Measurements from ENCODE around the gene OAS2. TPM values are rescaled to one million over a fixed set of nuclear protein-coding genes. Genes with fewer than 3 reads are reported as not detected.
A peak's percentile ranks its signal among the peaks of the same experiment; 100 is the strongest.

The OAS2 gene
- total RNA-seq, 2 experiments from 2014 or later, result 140 to 148 TPM

- CTCF ChIA-PET, result interaction anchor here (0.5 to 1.2 kb wide), 2 partner anchors 20 to 234 kb away, joined by 3 to 4 read pairs; no protein-coding TSS in a partner anchor
- intact Hi-C loops (cut with micrococcal nuclease), result loop anchor here (10.0 kb wide), 1 partner anchor 1208 kb away; the partner anchor contains the start of gene ALDH2
- no peaks in the 10 kb centered on the region for H3K4me1 Mint-ChIP-seq (ENCODE audit: low read depth)
- POLR2A ChIA-PET, result no interaction called here
- no peak for DNase-seq
- H3K27me3 Mint-ChIP-seq, result no peaks in the 10 kb centered on the region
- no peak overlapping the region for H3K27ac Mint-ChIP-seq
- H3K36me3 Mint-ChIP-seq, result peaks cover 1% of the 10 kb centered on the region
- H3K4me3 Mint-ChIP-seq, result no peak overlapping the region
- H3K9me3 Mint-ChIP-seq, result no peaks in the 10 kb centered on the region
Observed at GRCh38 chr12:112973011-112973735, 5.1 kb upstream of the OAS2 start.

- POLR2A ChIA-PET, result no interaction called here
- intact Hi-C loops (cut with micrococcal nuclease), result loop anchor here (10.0 kb wide), 1 partner anchor 1209 kb away; the partner anchor contains the start of gene ALDH2
- H3K36me3 Mint-ChIP-seq, result peaks cover 7% of the 10 kb centered on the region
Observed at GRCh38 chr12:112973818-112974231, 4.5 kb upstream of the OAS2 start.

DNA sequence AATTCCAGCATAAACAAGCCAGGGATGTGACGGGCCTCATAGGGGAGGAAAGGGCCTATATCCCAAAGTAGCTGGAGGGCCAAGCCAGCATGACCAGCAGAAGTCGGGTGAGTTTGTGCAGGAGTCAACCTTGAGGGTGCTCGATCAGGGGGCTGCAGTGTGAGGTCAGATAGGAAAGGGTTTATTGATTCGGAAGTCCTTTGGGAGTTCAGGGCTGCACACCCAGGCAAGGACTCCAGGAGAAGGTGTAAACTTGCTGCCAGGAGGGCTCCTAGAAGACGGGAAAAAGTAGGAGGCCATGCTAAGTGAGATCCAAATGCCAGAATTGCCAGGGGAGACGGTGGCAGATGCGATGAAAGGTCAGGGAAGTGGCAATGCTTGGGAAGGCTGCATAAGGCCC, 3.4 kb upstream of the OAS2 start:
- no peak for DNase-seq
- no peak overlapping the region for H3K27ac Mint-ChIP-seq
- H3K4me3 Mint-ChIP-seq, result no peak overlapping the region
- peaks cover 16% of the 10 kb centered on the region for H3K36me3 Mint-ChIP-seq
- H3K27me3 Mint-ChIP-seq, result no peaks in the 10 kb centered on the region
- CTCF ChIA-PET, result interaction anchor here (1.2 to 1.9 kb wide), 2 partner anchors 18 to 29 kb away, joined by 3 to 13 read pairs; no protein-coding TSS in a partner anchor
- intact Hi-C loops (cut with micrococcal nuclease), result loop anchor here (5.0 to 10.0 kb wide), 2 partner anchors 247 to 1210 kb away; partner anchors contain the start of genes ALDH2 and TPCN1
- no peaks in the 10 kb centered on the region for H3K4me1 Mint-ChIP-seq (ENCODE audit: low read depth)
- POLR2A ChIA-PET, result no interaction called here
- no peaks in the 10 kb centered on the region for H3K9me3 Mint-ChIP-seq

More at GRCh38 chr12:112973818-112974231, 4.5 kb upstream of the OAS2 start:
- H3K27ac Mint-ChIP-seq, result no peak overlapping the region
- no peaks in the 10 kb centered on the region for H3K9me3 Mint-ChIP-seq
- H3K27me3 Mint-ChIP-seq, result no peaks in the 10 kb centered on the region
- H3K4me3 Mint-ChIP-seq, result no peak overlapping the region
- DNase-seq, result no peak
- H3K4me1 Mint-ChIP-seq (ENCODE audit: low read depth), result no peaks in the 10 kb centered on the region
- CTCF ChIA-PET, result no interaction called here

DNA sequence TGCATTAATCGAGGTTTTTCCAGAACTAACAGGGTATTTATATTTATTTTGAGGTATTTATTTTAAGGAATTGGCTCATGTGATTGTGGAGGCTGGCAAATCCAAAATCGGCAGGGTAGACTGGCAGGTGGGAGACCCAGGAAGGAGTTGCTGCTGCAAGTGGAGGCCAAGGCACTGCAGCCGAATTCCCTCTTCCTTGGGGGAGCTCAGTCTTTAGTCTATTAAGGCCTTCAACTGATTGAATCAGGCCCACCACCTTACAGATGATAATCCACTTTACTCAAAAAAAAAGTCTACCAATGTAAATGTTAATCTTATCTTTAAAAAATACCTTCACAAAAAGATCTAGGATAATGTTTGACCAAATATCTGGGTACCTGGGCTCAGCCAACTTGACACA, 1.2 kb upstream of the OAS2 start:
- Mint-ChIP-seq H3K36me3 (peaks cover 35% of the 10 kb centered on the region), H3K27me3 (no peaks in the 10 kb centered on the region), H3K9me3 (peaks cover 9% of the 10 kb centered on the region), H3K27ac (peak overlapping the region; percentile 100), H3K4me3 (no peak overlapping the region), H3K4me1 (ENCODE audit: low read depth) (peaks cover 16% of the 10 kb centered on the region)
- ChIA-PET CTCF (interaction anchor here (1.7 to 6.0 kb wide), 3 partner anchors 14 to 77 kb away, joined by 8 to 162 read pairs (median 10); partner anchors contain the start of gene OAS1), POLR2A (interaction anchor here (2.1 to 3.6 kb wide), 2 partner anchors 12 to 16 kb away, joined by 8 to 43 read pairs; no protein-coding TSS in a partner anchor)
- no peak for DNase-seq
- intact Hi-C loops (cut with micrococcal nuclease), result loop anchor here (5.0 to 10.0 kb wide), 2 partner anchors 245 to 1212 kb away; partner anchors contain the start of genes ALDH2 and TPCN1

DNA sequence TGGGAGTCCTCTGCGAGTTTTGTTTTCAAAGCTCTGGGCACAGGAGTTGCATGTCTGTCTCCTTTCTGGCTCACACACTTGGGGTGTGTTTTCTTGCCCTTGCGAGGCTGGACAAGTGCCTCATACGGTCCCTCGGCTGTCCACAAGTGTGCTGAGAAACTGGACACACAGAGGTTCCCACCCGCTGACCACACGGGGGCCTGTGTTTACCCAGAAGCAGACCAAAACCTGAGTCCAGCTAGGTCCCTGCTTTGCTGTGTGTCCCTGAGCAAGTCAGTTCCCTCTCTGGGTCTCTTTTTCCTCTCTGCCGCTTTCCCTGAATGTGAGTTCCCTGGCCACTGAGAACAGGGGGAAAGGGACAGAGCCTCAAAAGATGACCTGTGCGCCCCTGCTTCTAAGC, 678 bp upstream of the OAS2 start:
- peak; percentile 18 for DNase-seq
- ChIA-PET CTCF (interaction anchor here (0.9 to 6.0 kb wide), 8 partner anchors 13 to 197 kb away, joined by 3 to 162 read pairs (median 4); partner anchors contain the start of gene OAS1), POLR2A (interaction anchor here (0.7 to 4.2 kb wide), 12 partner anchors 8 to 358 kb away, joined by 3 to 43 read pairs (median 5); partner anchors contain the start of genes DDX54, OAS1, OAS3 and RITA1)
- Mint-ChIP-seq H3K9me3 (peaks cover 14% of the 10 kb centered on the region), H3K4me3 (peak overlapping the region; percentile 81), H3K4me1 (ENCODE audit: low read depth) (peaks cover 21% of the 10 kb centered on the region), H3K27me3 (no peaks in the 10 kb centered on the region), H3K27ac (peak overlapping the region; percentile 100), H3K36me3 (peaks cover 40% of the 10 kb centered on the region)
- intact Hi-C loops (cut with micrococcal nuclease), result loop anchor here (1.0 to 10.0 kb wide), 6 partner anchors 11 to 1213 kb away; partner anchors contain the start of genes ALDH2, OAS1, OAS3 and PLBD2

- POLR2A ChIA-PET, result interaction anchor here (1.2 to 4.2 kb wide), 7 partner anchors 10 to 206 kb away, joined by 3 to 43 read pairs (median 8); partner anchors contain the start of genes DDX54, OAS1 and RITA1
- CTCF ChIA-PET, result interaction anchor here (1.3 to 6.0 kb wide), 3 partner anchors 12 to 195 kb away, joined by 3 to 162 read pairs (median 8); no protein-coding TSS in a partner anchor
- Mint-ChIP-seq H3K27ac (peak overlapping the region; percentile 100), H3K9me3 (peaks cover 20% of the 10 kb centered on the region), H3K36me3 (peaks cover 50% of the 10 kb centered on the region), H3K4me3 (peak overlapping the region; percentile 81), H3K27me3 (no peaks in the 10 kb centered on the region), H3K4me1 (ENCODE audit: low read depth) (peaks cover 29% of the 10 kb centered on the region)
- intact Hi-C loops (cut with micrococcal nuclease), result loop anchor here (2.0 to 10.0 kb wide), 3 partner anchors 243 to 1214 kb away; partner anchors contain the start of genes ALDH2, PLBD2 and TPCN1
- DNase-seq, result peak; percentile 72
Observed at GRCh38 chr12:112979041-112979680, 842 bp downstream of the OAS2 start.

DNA sequence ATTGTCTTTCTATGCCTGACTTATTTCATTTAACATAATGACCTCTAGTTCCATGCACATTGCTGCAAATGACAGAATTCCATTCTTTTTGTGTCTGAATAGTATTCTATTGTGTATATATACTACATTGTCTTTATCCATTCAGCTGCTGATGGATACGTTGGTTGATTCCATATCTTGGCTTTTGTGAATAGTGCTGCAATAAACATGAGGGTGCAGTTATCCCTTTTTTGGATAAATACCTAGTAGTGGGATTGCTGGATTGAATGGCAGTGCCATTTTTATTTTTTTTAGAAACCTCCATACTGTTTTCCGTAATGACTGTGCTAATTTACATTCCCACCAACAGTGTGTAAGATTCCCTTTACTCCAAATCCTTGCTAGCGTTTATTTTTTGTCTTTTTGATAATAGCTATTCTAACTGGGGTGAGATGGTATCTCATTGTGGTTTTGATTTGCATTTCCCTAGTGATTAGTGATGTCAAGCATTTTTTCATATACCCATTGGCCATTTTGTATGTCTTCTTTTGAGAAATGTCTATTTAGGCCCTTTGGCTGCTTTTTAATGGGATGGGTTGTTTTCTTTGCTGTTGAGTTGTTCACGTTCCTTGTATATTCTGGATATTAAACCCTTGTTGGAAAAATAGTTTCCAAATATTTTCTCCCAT, 2.3 kb downstream of the OAS2 start:
- DNase-seq, result no peak
- peak overlapping the region; percentile 100 for H3K27ac Mint-ChIP-seq
- peaks cover 43% of the 10 kb centered on the region for H3K4me1 Mint-ChIP-seq (ENCODE audit: low read depth)
- H3K36me3 Mint-ChIP-seq, result peaks cover 65% of the 10 kb centered on the region
- intact Hi-C loops (cut with micrococcal nuclease), result no loop called here
- H3K27me3 Mint-ChIP-seq, result no peaks in the 10 kb centered on the region
- H3K9me3 Mint-ChIP-seq, result peaks cover 32% of the 10 kb centered on the region
- POLR2A ChIA-PET, result interaction anchor here (1.6 to 4.2 kb wide), 2 partner anchors 10 to 73 kb away, joined by 4 to 39 read pairs; partner anchors contain the start of gene OAS1
- CTCF ChIA-PET, result interaction anchor here (6.0 kb wide), 1 partner anchor 10 kb away, joined by 162 read pairs; no protein-coding TSS in a partner anchor
- peak overlapping the region; percentile 81 for H3K4me3 Mint-ChIP-seq

DNA sequence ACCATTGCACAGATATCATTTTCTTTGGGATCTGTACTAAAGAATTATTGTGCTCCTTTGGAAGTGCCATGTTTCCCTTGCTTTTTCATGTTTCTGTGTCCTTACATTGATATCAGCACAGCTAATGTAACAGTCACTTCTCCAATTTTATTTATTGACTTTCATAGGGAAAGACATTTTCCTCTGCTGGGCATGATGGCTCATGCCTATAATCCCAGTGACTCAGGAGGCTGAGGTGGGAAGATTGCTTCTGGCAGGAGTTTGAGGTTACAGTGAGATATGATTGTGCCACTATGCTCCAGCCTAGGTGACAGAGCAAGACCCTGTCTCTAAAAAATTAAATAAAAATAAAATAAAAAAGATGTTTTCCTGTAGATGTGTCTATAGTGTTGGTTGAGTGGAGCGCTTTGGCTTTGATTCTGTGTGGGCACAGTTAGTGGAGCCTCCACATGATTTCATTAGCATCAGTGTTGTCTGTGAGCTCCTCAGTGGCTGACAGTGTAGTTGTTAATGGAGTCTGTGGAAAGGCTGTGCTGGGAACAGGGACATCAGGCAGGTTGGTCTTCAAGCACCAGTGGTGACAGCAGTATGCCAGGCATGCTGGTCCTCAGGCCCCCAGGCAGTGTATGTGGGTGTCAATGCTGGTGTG, 7.4 kb downstream of the OAS2 start:
- CTCF ChIA-PET, result interaction anchor here (2.9 kb wide), 1 partner anchor 7 kb away, joined by 28 read pairs; no protein-coding TSS in a partner anchor
- H3K27ac Mint-ChIP-seq, result peak overlapping the region; percentile 48
- POLR2A ChIA-PET, result no interaction called here

DNA sequence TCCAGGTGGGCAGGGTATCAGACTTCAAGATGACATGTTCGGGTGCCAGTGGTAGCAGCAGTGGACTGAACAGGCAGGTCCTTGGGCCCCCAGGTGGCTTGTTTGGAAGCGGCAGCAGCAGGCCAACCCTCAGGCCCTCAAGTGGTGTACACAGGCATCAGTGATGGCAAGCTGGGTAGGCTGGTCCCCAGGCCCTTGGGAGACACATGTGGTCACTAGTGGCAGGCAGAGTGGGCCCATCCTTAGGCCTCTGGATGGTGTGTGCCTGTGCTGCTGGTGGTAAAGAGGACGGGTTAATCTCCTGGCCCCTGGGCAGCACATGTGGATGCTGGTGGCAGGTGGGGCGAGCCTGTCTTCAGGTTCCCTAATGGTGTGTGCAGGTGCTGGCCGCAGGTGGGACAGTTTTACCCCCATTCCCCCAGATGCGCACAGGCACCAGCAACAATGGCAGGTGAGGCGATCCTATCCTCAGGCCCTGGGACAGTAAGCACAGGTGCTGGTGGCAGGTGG, 8.0 kb downstream of the OAS2 start:
- CTCF ChIA-PET, result no interaction called here
- POLR2A ChIA-PET, result no interaction called here
- Mint-ChIP-seq H3K27me3 (no peaks in the 10 kb centered on the region), H3K4me1 (ENCODE audit: low read depth) (peaks cover 67% of the 10 kb centered on the region), H3K9me3 (peaks cover 31% of the 10 kb centered on the region), H3K27ac (peak overlapping the region; percentile 48), H3K36me3 (peaks cover 86% of the 10 kb centered on the region), H3K4me3 (no peak overlapping the region)
- intact Hi-C loops (cut with micrococcal nuclease), result no loop called here
- no peak for DNase-seq

More for the DNA sequence above, 7.4 kb downstream of the OAS2 start:
- Mint-ChIP-seq H3K27me3 (no peaks in the 10 kb centered on the region), H3K4me1 (ENCODE audit: low read depth) (peaks cover 72% of the 10 kb centered on the region), H3K36me3 (peaks cover 86% of the 10 kb centered on the region), H3K4me3 (no peak overlapping the region), H3K9me3 (peaks cover 32% of the 10 kb centered on the region)
- intact Hi-C loops (cut with micrococcal nuclease), result no loop called here
- DNase-seq, result no peak

DNA sequence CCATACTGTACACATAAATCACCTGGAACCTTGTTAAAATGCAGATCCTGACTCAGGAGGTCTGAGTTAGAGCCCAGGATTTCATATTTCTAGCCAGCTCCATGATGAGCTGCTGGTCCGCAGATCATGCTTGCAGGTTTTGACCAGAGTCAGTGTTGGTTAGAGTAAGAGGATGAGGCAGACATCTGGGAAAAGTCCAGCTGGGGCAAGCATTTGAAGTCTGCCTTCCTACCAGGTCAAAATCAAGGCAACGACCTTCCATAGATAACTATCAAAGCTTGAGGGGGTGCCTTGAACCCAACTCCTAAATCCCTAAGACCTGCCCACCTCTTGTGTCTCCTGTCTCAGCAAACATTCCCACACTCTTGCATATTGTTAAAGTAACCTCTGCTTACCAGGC, 9.2 kb downstream of the OAS2 start:
- Mint-ChIP-seq H3K4me3 (no peak overlapping the region), H3K27ac (peak overlapping the region; percentile 84), H3K36me3 (peaks cover 84% of the 10 kb centered on the region), H3K27me3 (no peaks in the 10 kb centered on the region), H3K9me3 (peaks cover 25% of the 10 kb centered on the region), H3K4me1 (ENCODE audit: low read depth) (peaks cover 57% of the 10 kb centered on the region)
- intact Hi-C loops (cut with micrococcal nuclease), result no loop called here
- no peak for DNase-seq
- POLR2A ChIA-PET, result interaction anchor here (1.4 to 4.8 kb wide), 2 partner anchors 10 to 80 kb away, joined by 5 to 43 read pairs; partner anchors contain the start of genes OAS1 and OAS2
- CTCF ChIA-PET, result interaction anchor here (0.6 to 7.9 kb wide), 4 partner anchors 8 to 496 kb away, joined by 3 to 162 read pairs (median 4); partner anchors contain the start of gene OAS2
